Measurements from ENCODE around the gene SQSTM1. TPM values are rescaled to one million over a fixed set of nuclear protein-coding genes. Genes with fewer than 3 reads are reported as not detected.

The SQSTM1 gene
- total and polyA plus RNA-seq, 9 of the 15 experiments (the other 6 are each of a cell fraction or from before 2014, with no cell fraction given) = 5.6 to 148 (median 64.0) TPM

DNA sequence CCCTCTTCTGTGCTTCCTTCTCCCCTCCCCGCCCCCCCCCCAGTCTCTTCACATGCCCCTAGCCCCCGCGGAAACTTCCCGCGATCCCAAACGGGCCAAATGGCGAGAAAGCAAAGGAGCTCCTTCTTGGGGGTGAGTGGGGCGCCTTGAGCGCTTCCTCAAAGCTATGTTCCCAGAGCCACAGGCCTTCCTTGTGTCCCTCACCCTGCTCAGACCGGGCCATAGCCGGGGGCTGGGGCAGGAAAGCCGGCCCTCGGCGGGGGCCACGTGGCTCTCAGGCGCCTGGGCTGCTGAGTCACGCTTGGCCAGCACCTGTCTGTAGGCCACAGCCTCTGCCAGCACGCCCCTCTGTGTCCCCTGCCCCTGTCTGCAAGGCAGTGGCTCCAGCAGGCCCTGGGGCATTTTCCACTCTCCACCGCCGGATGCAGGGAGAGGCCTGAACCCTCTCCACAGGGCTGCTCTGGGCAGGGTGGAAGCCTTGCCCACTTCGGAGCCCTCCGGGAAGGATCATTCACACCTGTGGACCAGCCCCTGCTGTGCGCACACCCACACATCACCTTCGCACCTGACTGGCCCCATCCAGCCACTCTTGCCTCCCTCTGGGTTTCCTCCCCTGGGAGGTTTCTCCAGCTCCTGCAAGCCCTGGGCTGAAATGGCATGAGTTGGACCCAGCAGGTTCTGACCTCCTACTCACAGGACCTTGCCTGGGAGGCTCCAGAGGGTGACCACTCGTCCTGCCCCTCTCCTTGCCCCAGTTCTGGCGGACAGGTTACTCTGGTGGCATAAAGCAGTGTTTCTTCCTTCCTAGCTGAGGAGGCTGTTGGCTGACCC lies 1.2 kb upstream of the SQSTM1 start (continued):
- TF ChIP-seq KLF10 (CRISPR knock-in tag; IDR thresholded peaks at IDR 0.05) (no peak), RHOXF2B (CRISPR knock-in tag; conservative IDR thresholded peaks at IDR 0.05) (0 out of 2 replicates have a peak, but pooled peaks have one; percentile 84), ELF1 (tag; IDR thresholded peaks at IDR 0.05) (peak; percentile 18; the same call in 1 of the 2 replicates), NCOA1 (IDR thresholded peaks at IDR 0.05; ENCODE audit: low read depth) (no peak), ZNF174 (CRISPR knock-in tag; IDR thresholded peaks at IDR 0.05) (peak; percentile 81; the same call in 1 of the 2 replicates), ERF (CRISPR knock-in tag; IDR thresholded peaks at IDR 0.05) (peak; percentile 97), ZNF324 (CRISPR knock-in tag; IDR thresholded peaks at IDR 0.05) (peak; percentile 70; the same call in 1 of the 2 replicates), ZNF583 (CRISPR knock-in tag; IDR thresholded peaks at IDR 0.05) (peak; percentile 98), MAFK (IDR thresholded peaks at IDR 0.05; ENCODE audit: low read length) (peak; percentile 79)
- TF ChIP-seq, protein P1, sequence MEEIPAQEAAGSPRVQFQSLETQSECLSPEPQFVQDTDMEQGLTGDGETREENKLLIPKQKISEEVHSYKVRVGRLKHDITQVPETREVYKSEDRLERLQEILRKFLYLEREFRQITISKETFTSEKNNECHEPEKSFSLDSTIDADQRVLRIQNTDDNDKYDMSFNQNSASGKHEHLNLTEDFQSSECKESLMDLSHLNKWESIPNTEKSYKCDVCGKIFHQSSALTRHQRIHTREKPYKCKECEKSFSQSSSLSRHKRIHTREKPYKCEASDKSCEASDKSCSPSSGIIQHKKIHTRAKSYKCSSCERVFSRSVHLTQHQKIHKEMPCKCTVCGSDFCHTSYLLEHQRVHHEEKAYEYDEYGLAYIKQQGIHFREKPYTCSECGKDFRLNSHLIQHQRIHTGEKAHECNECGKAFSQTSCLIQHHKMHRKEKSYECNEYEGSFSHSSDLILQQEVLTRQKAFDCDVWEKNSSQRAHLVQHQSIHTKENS (CRISPR knock-in tag; IDR thresholded peaks at IDR 0.05) = no peak
- TF ChIP-seq, protein P2, sequence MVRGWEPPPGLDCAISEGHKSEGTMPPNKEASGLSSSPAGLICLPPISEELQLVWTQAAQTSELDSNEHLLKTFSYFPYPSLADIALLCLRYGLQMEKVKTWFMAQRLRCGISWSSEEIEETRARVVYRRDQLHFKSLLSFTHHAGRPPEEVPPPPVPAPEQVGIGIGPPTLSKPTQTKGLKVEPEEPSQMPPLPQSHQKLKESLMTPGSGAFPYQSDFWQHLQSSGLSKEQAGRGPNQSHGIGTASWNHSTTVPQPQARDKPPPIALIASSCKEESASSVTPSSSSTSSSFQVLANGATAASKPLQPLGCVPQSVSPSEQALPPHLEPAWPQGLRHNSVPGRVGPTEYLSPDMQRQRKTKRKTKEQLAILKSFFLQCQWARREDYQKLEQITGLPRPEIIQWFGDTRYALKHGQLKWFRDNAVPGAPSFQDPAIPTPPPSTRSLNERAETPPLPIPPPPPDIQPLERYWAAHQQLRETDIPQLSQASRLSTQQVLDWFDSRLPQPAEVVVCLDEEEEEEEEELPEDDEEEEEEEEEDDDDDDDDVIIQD (CRISPR knock-in tag; IDR thresholded peaks at IDR 0.05) = peak; percentile 93
- TF ChIP-seq, protein P3, sequence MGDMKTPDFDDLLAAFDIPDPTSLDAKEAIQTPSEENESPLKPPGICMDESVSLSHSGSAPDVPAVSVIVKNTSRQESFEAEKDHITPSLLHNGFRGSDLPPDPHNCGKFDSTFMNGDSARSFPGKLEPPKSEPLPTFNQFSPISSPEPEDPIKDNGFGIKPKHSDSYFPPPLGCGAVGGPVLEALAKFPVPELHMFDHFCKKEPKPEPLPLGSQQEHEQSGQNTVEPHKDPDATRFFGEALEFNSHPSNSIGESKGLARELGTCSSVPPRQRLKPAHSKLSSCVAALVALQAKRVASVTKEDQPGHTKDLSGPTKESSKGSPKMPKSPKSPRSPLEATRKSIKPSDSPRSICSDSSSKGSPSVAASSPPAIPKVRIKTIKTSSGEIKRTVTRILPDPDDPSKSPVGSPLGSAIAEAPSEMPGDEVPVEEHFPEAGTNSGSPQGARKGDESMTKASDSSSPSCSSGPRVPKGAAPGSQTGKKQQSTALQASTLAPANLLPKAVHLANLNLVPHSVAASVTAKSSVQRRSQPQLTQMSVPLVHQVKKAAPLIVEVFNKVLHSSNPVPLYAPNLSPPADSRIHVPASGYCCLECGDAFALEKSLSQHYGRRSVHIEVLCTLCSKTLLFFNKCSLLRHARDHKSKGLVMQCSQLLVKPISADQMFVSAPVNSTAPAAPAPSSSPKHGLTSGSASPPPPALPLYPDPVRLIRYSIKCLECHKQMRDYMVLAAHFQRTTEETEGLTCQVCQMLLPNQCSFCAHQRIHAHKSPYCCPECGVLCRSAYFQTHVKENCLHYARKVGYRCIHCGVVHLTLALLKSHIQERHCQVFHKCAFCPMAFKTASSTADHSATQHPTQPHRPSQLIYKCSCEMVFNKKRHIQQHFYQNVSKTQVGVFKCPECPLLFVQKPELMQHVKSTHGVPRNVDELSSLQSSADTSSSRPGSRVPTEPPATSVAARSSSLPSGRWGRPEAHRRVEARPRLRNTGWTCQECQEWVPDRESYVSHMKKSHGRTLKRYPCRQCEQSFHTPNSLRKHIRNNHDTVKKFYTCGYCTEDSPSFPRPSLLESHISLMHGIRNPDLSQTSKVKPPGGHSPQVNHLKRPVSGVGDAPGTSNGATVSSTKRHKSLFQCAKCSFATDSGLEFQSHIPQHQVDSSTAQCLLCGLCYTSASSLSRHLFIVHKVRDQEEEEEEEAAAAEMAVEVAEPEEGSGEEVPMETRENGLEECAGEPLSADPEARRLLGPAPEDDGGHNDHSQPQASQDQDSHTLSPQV (IDR thresholded peaks at IDR 0.05) = peak; percentile 100
- TF ChIP-seq, protein P4, sequence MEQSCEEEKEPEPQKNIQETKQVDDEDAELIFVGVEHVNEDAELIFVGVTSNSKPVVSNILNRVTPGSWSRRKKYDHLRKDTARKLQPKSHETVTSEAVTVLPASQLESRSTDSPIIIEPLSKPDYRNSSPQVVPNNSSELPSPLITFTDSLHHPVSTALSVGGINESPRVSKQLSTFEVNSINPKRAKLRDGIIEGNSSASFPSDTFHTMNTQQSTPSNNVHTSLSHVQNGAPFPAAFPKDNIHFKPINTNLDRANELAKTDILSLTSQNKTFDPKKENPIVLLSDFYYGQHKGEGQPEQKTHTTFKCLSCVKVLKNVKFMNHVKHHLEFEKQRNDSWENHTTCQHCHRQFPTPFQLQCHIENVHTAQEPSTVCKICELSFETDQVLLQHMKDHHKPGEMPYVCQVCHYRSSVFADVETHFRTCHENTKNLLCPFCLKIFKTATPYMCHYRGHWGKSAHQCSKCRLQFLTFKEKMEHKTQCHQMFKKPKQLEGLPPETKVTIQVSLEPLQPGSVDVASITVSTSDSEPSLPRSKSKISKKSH (CRISPR knock-in tag; IDR thresholded peaks at IDR 0.05) = no peak
- TF ChIP-seq, protein P5, sequence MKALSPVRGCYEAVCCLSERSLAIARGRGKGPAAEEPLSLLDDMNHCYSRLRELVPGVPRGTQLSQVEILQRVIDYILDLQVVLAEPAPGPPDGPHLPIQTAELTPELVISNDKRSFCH (CRISPR knock-in tag; IDR thresholded peaks at IDR 0.05) = peak; percentile 74; the same call in 1 of the 2 replicates
- TF ChIP-seq, protein P5 (tag; IDR thresholded peaks at IDR 0.05) = peak; percentile 90
- TF ChIP-seq, protein P6, sequence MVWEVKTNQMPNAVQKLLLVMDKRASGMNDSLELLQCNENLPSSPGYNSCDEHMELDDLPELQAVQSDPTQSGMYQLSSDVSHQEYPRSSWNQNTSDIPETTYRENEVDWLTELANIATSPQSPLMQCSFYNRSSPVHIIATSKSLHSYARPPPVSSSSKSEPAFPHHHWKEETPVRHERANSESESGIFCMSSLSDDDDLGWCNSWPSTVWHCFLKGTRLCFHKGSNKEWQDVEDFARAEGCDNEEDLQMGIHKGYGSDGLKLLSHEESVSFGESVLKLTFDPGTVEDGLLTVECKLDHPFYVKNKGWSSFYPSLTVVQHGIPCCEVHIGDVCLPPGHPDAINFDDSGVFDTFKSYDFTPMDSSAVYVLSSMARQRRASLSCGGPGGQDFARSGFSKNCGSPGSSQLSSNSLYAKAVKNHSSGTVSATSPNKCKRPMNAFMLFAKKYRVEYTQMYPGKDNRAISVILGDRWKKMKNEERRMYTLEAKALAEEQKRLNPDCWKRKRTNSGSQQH (CRISPR knock-in tag; IDR thresholded peaks at IDR 0.05) = peak; percentile 88

Measured in K562 (cell line).